ENCODE results near the gene FABP6. TPM values are rescaled to one million over a fixed set of nuclear protein-coding genes. Genes with fewer than 3 reads are reported as not detected.

FABP6 gene
- total RNA-seq, 1 experiment from 2014 or later = 5.7 TPM

- no peak overlapping the region for H3K4me2 ChIP-seq
- no peaks in the 10 kb centered on the region for H3K36me3 ChIP-seq (ENCODE audit: low read depth)
- H3K27ac ChIP-seq = no peak overlapping the region
- intact Hi-C loops (cut with micrococcal nuclease; ENCODE audit: unreplicated experiment) = no loop called here
- DNase-seq = no peak
- no peaks in the 10 kb centered on the region for H3K79me2 ChIP-seq (ENCODE audit: low read depth)
- H3K9me2 ChIP-seq (ENCODE audit: insufficient read depth) = no peaks in the 10 kb centered on the region
- no peaks in the 10 kb centered on the region for H4K20me1 ChIP-seq (ENCODE audit: insufficient read depth)
- H2AFZ ChIP-seq = no peak overlapping the region
- BruUV-seq (replicated peaks) = no TSS peak
- H3K4me3 ChIP-seq = no peak overlapping the region
- no peaks in the 10 kb centered on the region for H3F3A ChIP-seq (ENCODE audit: insufficient read depth, low read depth)
- CTCF ChIA-PET = no interaction called here
- no peaks in the 10 kb centered on the region for H3K4me1 ChIP-seq (replicated peaks; ENCODE audit: insufficient read depth)
- no peaks in the 10 kb centered on the region for H3K27me3 ChIP-seq (ENCODE audit: insufficient read depth, low read depth)
- TF ChIP-seq CTCF (conservative IDR thresholded peaks at IDR 0.05) = no peak
- no peak for TF ChIP-seq EZH2 (IDR thresholded peaks at IDR 0.05; ENCODE audit: low read depth)
- POLR2A ChIA-PET (ENCODE audit: unreplicated experiment) = no interaction called here
- no peaks in the 10 kb centered on the region for H3K9me3 ChIP-seq (ENCODE audit: insufficient read depth, low read depth)
Observed at GRCh38 chr5:160219356-160219755, 9.9 kb upstream of the FABP6 start.

GRCh38 chr5:160221082-160221481 is 8.2 kb upstream of the FABP6 start:
- no peak for DNase-seq
- Histone ChIP-seq H2AFZ (no peak overlapping the region), H3F3A (ENCODE audit: insufficient read depth, low read depth) (no peaks in the 10 kb centered on the region), H3K27me3 (ENCODE audit: insufficient read depth, low read depth) (no peaks in the 10 kb centered on the region), H3K4me2 (no peak overlapping the region), H3K79me2 (ENCODE audit: low read depth) (no peaks in the 10 kb centered on the region), H3K27ac (no peak overlapping the region), H3K9me3 (ENCODE audit: insufficient read depth, low read depth) (no peaks in the 10 kb centered on the region), H3K4me1 (replicated peaks; ENCODE audit: insufficient read depth) (no peaks in the 10 kb centered on the region), H4K20me1 (ENCODE audit: insufficient read depth) (no peaks in the 10 kb centered on the region), H3K36me3 (ENCODE audit: low read depth) (no peaks in the 10 kb centered on the region), H3K4me3 (no peak overlapping the region), H3K9me2 (ENCODE audit: insufficient read depth) (no peaks in the 10 kb centered on the region)
- TF ChIP-seq CTCF (conservative IDR thresholded peaks at IDR 0.05) = no peak
- TF ChIP-seq EZH2 (IDR thresholded peaks at IDR 0.05; ENCODE audit: low read depth) = no peak
- POLR2A ChIA-PET (ENCODE audit: unreplicated experiment) = no interaction called here
- intact Hi-C loops (cut with micrococcal nuclease; ENCODE audit: unreplicated experiment) = no loop called here
- CTCF ChIA-PET = no interaction called here
- no TSS peak for BruUV-seq (replicated peaks)

GRCh38 chr5:160227012-160227411 is 2.3 kb upstream of the FABP6 start:
- no peak overlapping the region for H3K4me3 ChIP-seq
- H3K36me3 ChIP-seq (ENCODE audit: low read depth) = no peaks in the 10 kb centered on the region
- no peak overlapping the region for H2AFZ ChIP-seq
- ChIA-PET CTCF (no interaction called here), POLR2A (ENCODE audit: unreplicated experiment) (no interaction called here)
- no peaks in the 10 kb centered on the region for H4K20me1 ChIP-seq (ENCODE audit: insufficient read depth)
- no TSS peak for BruUV-seq (replicated peaks)
- 0 out of 2 replicates have a peak, but pooled peaks cover 8% of the 10 kb centered on the region for H3K4me1 ChIP-seq (replicated peaks; ENCODE audit: insufficient read depth)
- no peak overlapping the region for H3K27ac ChIP-seq
- H3F3A ChIP-seq (ENCODE audit: insufficient read depth, low read depth) = no peaks in the 10 kb centered on the region
- intact Hi-C loops (cut with micrococcal nuclease; ENCODE audit: unreplicated experiment) = no loop called here
- no peaks in the 10 kb centered on the region for H3K27me3 ChIP-seq (ENCODE audit: insufficient read depth, low read depth)
- no peaks in the 10 kb centered on the region for H3K9me3 ChIP-seq (ENCODE audit: insufficient read depth, low read depth)
- no peaks in the 10 kb centered on the region for H3K79me2 ChIP-seq (ENCODE audit: low read depth)
- TF ChIP-seq EZH2 (IDR thresholded peaks at IDR 0.05; ENCODE audit: low read depth) = no peak
- no peak for TF ChIP-seq CTCF (conservative IDR thresholded peaks at IDR 0.05)
- no peak overlapping the region for H3K4me2 ChIP-seq
- DNase-seq = no peak
- H3K9me2 ChIP-seq (ENCODE audit: insufficient read depth) = no peaks in the 10 kb centered on the region

Data from PC-9 (cell line).